ENCODE data around the gene GABARAPL2.

The GABARAPL2 gene

DNA sequence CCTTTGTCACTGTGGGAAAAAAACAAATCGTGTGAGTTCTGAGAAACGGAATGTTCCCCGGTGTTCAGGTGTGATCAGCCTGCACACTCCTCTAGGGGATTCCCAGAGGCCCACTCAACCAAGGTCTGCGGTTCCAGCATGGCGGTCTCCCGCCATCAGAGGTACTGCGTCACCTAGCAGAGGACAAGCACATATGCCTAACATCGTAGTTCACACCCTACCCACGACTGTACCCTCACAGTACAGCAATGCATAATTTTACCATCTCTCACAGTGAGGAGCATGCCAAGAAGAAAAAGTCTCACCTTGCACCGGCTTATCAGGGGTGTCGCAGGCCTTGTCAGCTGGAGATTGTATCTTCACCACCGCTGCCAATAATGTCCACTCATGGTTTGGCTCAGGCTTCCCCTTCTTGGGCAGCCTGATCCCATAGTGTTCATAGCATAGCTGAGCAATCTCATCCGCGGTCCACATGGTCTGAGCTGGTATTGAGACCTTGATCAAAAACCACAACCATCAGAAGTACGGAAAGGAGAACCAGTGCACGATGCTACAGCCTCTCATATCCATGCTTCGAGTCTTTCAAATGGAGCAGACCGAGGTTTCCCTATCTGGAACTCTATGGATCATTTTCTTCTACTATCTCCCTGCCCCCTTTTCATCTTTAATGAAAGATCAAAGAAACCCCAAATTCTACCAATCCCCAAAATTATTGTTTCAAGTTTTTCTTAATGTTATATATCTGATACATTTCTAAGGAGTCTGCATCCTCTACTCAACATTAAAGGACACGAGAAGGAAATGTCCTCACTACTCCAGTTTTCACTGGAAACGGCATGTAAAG lies 54.4 kb downstream of the GABARAPL2 start:
- no peak overlapping the region for H3K4me3 Mint-ChIP-seq
- peaks cover 23% of the 10 kb centered on the region for H3K4me1 Mint-ChIP-seq (ENCODE audit: low read depth)
- intact Hi-C loops (cut with micrococcal nuclease), result loop anchor here (10.0 kb wide), 1 partner anchor 156 kb away; the partner anchor contains the start of gene TMEM170A

GRCh38 chr16:75621170-75621477 lies 54.9 kb downstream of the GABARAPL2 start:
- Mint-ChIP-seq H3K27ac (peak overlapping the region; percentile 40), H3K27me3 (no peaks in the 10 kb centered on the region), H3K9me3 (no peaks in the 10 kb centered on the region), H3K4me3 (no peak overlapping the region), H3K4me1 (ENCODE audit: low read depth) (peaks cover 23% of the 10 kb centered on the region), H3K36me3 (ENCODE audit: low read depth) (peaks cover 60% of the 10 kb centered on the region)
- intact Hi-C loops (cut with micrococcal nuclease), result loop anchor here (10.0 kb wide), 1 partner anchor 156 kb away; the partner anchor contains the start of gene TMEM170A

More for the DNA sequence above, 54.4 kb downstream of the GABARAPL2 start:
- H3K36me3 Mint-ChIP-seq (ENCODE audit: low read depth), result peaks cover 60% of the 10 kb centered on the region
- no peaks in the 10 kb centered on the region for H3K27me3 Mint-ChIP-seq
- peak overlapping the region; percentile 40 for H3K27ac Mint-ChIP-seq
- no peaks in the 10 kb centered on the region for H3K9me3 Mint-ChIP-seq

- Mint-ChIP-seq H3K4me1 (ENCODE audit: low read depth) (peaks cover 28% of the 10 kb centered on the region), H3K9me3 (no peaks in the 10 kb centered on the region), H3K36me3 (ENCODE audit: low read depth) (peaks cover 60% of the 10 kb centered on the region), H3K27me3 (no peaks in the 10 kb centered on the region), H3K4me3 (peak within 1 kb of the TSS; percentile 88), H3K27ac (peak within 1 kb of the TSS; percentile 97)
- intact Hi-C loops (cut with micrococcal nuclease), result loop anchor here (1.0 to 10.0 kb wide), 4 partner anchors 24 to 190 kb away; partner anchors contain the start of genes CFDP1, KARS1, TERF2IP and TMEM170A
Observed at GRCh38 chr16:75622761-75623605, 56.8 kb downstream of the GABARAPL2 start, which contains the start of gene ADAT1. Gene ADAT1, minus strand, starts transcription at chr16:75623281. Its CDS starts 2,482 bp downstream, at chr16:75620799.

- H3K27me3 Mint-ChIP-seq, result no peaks in the 10 kb centered on the region
- H3K36me3 Mint-ChIP-seq (ENCODE audit: low read depth), result peaks cover 61% of the 10 kb centered on the region
- H3K4me1 Mint-ChIP-seq (ENCODE audit: low read depth), result peaks cover 28% of the 10 kb centered on the region
- H3K27ac Mint-ChIP-seq, result no peak overlapping the region
- H3K4me3 Mint-ChIP-seq, result no peak overlapping the region
- intact Hi-C loops (cut with micrococcal nuclease), result loop anchor here (10.0 kb wide), 1 partner anchor 160 kb away; the partner anchor contains the start of gene TMEM170A
- H3K9me3 Mint-ChIP-seq, result no peaks in the 10 kb centered on the region
Observed at GRCh38 chr16:75624921-75625334, 58.7 kb downstream of the GABARAPL2 start.

DNA sequence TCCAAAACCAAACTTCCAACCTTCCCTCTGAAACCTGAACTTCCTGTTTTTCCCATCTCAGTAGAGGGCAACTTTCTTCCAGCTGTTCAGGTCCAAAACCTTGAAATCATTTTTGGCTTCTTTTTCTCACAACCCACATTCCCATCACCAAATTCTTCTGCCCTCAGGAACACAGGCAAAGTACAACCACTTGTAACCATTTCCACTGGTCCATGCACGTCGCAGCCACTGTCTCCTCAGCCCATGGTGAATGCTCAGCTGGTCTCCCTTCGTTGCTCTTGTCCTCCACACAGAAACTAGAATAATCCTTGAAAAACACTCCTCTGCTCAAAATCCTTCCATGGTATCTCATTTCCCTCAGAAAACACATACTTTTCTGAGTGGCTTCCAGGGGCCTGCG lies 60.6 kb downstream of the GABARAPL2 start:
- Mint-ChIP-seq H3K36me3 (ENCODE audit: low read depth) (peaks cover 72% of the 10 kb centered on the region), H3K4me1 (ENCODE audit: low read depth) (peaks cover 12% of the 10 kb centered on the region), H3K27me3 (no peaks in the 10 kb centered on the region), H3K9me3 (no peaks in the 10 kb centered on the region), H3K4me3 (no peak overlapping the region), H3K27ac (no peak overlapping the region)
- intact Hi-C loops (cut with micrococcal nuclease), result loop anchor here (10.0 kb wide), 1 partner anchor 162 kb away; the partner anchor contains the start of gene TMEM170A
